Measurements from ENCODE around the gene CCDC38.
"Not testable (repeated sequence)": the region's sequence is repeated elsewhere in the genome, so short reads cannot be mapped to it uniquely, and the experiment has no call there.

CCDC38 gene

DNA sequence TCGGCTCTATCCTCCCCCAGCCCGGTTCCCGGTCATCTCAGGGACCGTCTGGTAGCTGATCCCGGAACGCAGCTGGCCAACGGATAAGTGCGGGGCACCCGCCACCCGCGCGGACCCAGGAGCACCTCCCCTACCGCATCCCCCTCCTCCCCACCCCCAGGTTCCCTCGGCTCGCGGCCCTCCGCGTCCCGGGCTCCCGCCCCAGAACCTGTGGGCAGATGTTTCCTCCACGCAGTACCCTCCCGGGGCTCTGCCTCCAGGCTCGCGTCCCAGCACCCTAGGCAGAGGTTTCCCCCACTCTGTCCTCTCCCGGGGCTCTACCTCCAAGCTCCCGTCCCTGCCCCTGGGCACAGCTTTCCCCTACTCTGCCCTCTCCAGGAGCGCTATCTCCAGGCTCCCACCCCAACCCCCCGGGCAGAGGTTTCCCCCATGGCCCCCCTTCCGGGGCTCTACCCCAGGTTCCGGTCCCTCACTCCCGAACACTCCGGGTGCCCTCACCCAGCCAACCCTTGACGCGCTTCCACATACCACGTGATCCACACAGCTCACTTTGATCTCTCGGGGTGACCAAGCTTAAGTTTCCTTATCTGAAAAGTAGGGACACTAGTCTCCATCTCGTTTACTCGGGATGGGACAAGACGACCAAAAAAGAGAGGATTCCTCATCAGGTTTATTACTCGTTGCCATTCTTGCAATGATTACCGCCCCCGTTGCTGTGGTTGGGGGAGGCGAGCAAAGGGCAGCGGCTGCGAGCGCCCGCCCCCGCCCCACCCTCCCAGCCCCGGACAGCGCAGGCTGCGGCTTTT, at the start of gene CCDC38:
CCDC38 (minus strand) TSS at position 91 of the 806 bp plus-strand sequence. CDS start 6,105 bp downstream, outside the sequence.
- DNase-seq (ENCODE audit: low spot score) = peak; percentile 77

DNA sequence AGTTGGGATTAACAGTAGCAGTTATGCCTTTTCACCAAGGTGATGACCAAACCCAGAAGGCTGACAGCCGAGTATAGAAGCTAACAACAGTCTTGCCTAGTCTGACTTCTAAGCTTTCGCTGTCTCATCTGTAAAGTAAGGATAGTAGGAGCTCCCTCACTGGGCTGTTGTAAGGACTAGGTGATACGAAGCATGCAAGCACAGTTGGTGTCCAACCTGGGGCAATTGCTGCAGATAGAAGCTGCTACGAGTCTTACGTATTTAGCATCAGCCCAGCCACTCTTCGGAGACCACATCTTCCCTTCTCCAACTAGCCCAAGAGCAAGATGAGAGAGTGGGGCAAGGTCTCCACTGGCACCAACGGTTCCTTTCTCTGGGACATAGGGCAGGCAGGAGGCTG, 47.7 kb upstream of the CCDC38 start:
- DNase-seq (ENCODE audit: low spot score) = no peak

DNA sequence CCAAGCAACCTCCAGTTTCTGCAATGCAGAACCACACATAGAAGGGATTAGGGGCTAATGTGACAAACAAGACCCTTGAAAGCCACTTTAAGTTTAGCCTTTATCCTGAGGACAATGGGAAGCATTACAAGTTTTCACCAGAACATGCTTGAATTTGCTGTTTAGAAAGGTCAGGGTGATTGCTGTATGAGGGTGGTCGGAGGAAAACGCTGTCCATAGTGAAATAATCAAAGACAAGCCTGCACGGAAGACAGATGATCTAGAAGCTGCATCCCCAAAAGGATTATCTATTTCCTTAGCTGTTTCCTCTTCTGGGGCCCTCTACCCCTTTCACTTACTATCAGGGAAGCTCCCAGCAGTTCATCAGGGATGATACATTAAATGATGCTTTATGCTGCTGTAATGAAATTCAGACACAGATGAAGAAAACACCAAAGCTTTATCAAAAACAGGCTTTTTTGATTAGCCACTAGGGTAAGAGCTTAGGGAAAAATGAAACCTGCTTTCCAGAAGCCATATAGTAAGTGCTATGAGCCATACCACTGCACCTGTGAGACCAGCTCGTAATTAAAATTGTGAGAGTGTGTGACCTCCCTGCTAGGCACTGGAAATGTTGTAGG, 47.2 kb upstream of the CCDC38 start:
- DNase-seq (ENCODE audit: low spot score) = no peak

DNA sequence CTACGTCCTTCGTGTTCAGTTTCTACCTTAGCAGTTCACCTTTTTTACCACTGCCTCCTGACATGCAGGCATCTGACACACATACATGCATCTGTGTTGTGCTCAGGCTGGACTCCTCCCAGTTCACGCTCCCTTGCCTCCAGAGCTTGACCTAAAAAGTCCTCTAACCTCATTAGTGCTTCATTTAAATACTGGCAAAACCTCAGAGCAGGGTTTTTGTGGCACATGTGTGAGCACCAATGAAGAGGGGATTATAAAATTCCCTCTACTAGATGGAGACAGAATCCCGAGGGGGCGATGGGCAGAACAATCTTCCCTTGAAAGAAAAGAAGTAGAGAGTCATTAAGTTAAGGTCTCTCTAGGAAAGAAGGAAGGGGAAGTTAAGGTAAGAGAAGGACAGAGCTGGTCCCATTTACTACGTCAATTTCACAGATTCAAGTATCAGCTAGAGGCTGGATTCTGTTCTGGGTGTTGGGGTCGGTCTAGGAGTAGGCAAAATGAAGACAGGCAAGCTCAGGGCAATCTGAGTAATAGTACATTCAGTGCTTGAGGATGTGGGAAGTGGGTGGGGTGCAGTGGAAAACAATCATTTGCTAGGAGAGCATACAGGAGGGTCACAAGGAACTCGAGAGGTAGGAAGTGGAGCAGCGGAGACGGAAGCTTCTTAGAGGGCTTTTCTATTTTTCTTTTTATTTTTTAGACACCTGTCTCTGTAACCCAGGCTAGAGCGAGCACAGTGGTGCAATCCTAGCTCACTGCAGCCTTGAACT, 46.3 kb upstream of the CCDC38 start:
- DNase-seq (ENCODE audit: low spot score) = no peak

DNA sequence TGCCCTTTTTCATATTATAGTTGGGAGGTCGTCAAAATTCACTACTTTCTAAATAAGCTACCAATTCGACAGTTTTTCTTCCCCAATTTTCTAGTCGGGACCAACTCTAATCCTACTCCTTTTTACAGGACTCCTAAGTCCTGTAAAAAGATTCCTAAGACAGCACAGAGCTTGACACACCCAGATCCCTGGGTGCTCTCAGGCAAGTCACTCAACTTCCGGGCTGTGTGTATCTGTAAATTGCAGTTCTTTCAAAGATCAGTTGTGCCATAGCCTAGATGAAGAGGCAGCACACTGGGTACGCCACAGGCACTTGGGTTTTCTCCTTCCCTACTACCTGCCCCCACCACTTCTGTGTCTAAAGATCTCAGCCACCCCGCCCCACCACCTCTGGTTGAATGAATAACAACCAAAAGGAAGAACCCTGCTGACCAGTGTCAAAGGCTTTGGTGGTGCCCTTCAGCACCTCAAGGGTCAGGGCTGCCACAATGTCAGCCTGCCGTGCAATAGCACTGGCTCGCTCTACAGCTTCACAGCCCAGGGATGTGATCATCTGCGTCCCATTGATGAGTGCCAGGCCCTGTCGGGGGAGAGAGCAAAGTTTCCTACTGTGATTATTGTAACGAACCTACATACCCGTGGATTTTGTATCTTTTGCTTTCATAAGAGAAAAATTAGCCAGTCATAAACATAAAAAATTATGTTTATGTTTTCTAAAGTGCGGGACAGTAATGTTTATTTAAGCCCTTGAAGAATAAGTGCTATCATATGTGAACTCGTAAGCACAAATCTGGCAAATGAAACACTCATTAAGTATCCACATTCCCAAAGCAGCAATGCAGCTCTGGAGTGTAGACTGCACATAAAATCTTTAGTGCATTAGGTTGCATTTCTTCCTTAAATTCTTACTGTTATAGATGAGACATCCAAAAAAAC, 44.5 kb upstream of the CCDC38 start:
- no peak for DNase-seq (ENCODE audit: low spot score)

- DNase-seq (ENCODE audit: low spot score) = no peak
Observed at GRCh38 chr12:95984682-95985081, 42.3 kb upstream of the CCDC38 start.

DNA sequence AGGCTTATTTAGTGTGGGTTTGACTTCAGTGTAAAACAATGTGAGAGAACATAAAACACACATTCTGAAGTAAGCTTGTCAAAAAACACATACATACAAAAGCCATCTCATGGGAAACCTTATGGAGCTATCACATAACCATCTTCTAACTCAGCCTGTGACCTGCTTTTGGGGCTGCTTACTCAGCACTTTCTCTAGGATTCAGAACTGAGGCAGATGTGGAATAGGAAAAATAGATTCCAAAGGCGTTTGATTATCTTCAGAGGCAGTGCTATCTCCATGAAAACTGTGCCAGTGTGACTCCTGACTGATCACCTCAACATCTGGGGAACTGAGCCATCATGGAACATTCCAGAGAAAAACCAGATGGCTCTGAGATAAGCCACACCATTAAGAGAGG, 40.2 kb upstream of the CCDC38 start:
- DNase-seq (ENCODE audit: low spot score) = no peak

DNA sequence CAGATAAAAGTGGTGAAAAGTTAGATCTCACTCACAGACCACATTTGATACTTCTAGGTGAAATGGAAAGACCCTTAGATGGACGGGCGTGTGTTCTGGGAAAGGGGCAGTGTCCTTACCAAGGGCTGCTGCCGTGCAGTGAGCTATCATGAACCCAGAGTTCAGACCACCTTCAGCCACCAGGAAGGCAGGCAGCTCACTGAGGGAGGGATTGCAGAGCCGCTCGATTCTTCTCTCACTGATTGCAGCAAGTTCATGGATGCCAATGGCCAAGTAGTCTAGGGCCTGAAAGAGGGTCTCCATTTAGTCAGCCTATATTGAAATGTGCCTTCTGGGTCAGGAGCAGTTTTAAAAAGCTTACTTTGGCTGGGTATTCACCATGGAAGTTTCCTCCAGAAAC, 38.0 kb upstream of the CCDC38 start:
- no peak for DNase-seq (ENCODE audit: low spot score)

DNA sequence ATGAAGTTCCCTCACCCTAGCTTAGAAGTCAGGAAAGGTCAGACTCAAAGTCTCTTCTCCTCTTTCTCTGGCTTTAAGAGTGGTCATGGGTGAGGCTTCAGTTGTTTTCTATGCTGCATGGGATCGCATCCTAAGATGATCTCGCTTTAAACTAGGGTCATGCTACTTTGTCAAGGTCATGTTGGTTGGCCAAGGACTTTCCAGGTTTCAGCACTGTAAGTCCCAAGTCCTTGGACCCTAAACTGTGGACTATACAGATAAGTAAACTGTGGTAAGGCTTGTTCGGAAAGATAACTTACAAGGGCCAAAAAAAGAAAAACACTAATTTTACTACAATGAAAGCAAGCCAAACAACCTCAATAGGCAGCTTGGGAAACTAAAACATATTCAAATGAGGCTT, 36.4 kb upstream of the CCDC38 start:
- no peak for DNase-seq (ENCODE audit: low spot score)

GRCh38 chr12:95978351-95978750, 35.9 kb upstream of the CCDC38 start:
- DNase-seq (ENCODE audit: low spot score) = no peak

DNA sequence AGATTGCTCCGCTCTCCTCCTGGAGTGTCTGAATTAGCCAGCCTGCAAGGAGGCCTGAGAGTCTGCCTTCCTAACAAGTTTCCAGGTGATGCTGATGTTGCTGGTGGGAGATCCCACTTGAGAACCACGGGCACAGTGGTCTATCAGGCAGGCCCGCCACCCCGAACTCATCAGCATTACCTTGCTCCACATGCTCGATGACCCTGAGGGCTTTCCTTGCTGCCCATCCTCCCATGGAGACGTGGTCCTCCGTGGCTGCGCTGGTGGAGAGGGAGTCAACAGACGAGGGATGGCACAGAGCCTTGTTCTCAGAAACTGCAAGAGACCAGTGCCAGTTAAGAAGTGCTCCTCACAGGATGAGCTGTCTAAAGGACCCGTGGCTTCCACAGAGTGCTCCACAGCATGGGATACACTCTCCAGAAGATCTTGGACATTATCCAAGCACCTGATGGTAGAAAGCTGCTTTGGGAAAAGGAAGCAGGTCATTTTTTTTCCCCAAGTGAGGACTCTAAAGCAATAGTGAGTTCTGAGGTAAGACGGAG, 35.4 kb upstream of the CCDC38 start:
- no peak for DNase-seq (ENCODE audit: low spot score)

DNA sequence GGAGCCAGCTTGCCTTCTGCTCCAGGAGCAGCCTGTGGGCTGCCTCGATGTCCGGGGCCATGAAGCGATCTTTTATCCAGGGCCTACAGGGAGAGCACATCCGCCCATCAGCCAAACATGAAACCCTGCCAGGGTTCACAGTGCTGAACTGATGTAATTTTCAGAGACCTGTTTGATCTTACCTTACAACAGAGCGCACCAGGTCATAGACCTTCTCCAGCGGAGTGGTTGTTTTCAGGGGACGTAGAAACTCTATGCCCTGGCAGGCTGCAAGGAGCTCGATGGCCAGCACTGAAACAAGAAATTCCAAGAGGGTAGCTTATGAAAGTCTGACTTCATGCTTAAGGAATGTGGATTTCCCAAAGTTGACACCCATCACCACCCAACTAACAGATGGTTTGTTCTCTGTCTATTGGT, 34.0 kb upstream of the CCDC38 start:
- no peak for DNase-seq (ENCODE audit: low spot score)

- no peak for DNase-seq (ENCODE audit: low spot score)
Observed at GRCh38 chr12:95975491-95975890, 33.1 kb upstream of the CCDC38 start.

GRCh38 chr12:95974358-95974757, 31.9 kb upstream of the CCDC38 start:
- DNase-seq (ENCODE audit: low spot score) = no peak

DNA sequence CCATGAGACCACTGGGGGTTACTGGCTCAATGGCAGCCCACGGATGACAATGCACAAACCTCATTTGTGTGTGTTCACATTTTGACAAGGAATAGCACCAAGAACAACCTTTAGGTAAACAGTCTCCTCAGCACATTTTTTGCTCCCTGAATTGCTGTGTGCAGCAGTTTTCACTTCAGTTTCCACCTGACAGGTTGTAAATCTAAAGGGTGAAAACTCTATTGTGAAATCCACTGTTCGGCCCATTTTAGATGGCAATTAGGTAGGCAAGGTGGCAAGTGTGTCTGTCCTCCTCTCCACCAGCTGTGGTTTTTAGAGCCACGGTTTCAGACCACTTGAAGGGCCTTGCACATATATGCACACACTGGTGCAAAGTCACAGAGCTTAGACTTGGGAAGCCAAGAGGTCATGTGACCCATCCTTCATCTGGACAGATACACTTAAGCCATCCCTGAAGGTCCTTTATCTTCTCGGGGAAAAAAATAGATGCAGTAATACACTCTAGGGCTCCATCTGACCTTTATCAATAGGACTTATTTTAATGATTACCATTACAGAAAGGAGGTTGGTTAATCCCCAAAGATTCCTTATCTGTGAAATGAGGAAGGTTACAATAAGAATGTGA, 30.5 kb upstream of the CCDC38 start:
- no peak for DNase-seq (ENCODE audit: low spot score)

GRCh38 chr12:95970905-95971304, 28.5 kb upstream of the CCDC38 start:
- no peak for DNase-seq (ENCODE audit: low spot score)

DNA sequence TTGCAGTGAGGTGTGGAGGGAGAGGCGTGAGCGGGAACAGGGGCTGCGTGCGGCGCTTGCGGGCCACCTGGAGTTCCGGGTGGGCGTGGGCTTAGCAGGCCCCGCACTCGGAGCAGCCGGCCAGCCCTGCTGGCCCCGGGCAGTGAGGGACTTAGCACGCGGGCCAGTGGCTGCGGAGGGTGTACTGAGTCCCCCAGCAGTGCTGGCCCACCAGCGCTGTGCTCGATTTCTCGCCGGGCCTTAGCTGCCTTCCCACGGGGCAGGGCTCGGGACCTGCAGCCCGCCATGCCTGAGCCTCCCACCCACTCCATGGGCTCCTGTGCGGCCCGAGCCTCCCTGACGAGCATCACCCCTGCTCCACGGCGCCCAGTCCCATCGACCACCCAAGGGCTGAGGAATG, 26.7 kb upstream of the CCDC38 start:
- DNase-seq (ENCODE audit: low spot score) = not testable (repeated sequence)

- no peak for DNase-seq (ENCODE audit: low spot score)
Observed at GRCh38 chr12:95967301-95967700, 24.9 kb upstream of the CCDC38 start.

DNA sequence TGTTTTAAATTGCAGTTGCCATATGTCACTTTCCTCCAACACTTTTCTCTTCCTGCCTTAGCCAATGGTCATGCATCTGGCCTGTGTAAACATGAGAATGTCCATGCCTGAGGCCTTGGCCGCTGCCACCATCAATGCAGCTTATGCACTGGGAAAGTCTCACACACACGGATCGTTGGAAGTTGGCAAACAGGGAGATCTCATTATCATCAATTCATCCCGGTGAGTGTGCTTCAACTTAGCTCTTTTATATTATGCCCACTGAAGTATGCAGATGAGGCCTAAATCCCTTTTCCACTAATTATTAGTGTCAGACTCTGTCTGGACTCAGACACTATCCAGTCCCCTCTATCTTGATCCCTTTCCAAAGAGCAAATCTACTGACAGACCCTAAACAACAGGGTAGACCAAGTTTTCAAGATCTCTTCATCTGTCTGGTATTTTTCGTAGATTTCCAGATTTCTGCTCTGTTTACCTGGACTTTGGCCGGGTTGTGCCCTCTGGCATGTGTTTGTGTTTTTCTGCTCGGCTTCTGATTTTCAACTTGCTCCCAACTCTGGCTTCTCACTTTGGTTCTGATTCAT, 24.0 kb upstream of the CCDC38 start:
- no peak for DNase-seq (ENCODE audit: low spot score)

DNA sequence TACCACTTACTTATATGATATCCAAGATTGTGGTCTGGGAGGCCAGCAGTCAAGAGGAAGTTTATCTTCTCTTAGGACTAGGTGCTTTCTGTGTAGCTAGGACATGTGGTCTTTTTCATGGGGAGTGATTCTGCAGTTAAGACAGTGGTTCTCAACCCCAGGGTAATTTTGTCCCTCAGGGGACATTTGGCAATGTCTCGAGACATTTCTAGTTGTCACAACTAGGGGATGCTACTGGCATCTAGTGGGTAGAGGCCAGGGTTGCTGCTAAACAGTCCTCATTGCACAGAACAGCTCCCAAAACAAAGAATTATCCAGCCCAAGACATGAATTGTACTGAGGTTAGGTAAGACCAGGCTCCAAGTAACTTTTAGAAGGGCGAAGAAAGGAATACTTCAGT, 20.7 kb upstream of the CCDC38 start:
- no peak for DNase-seq (ENCODE audit: low spot score)

GRCh38 chr12:95962222-95962621, 19.8 kb upstream of the CCDC38 start:
- no peak for DNase-seq (ENCODE audit: low spot score)

All from left forelimb (tissue), 1 donor.